Activated B cell treated with CpG ODN at 0.5 μM for 24 hours (primary cell): Measurements from ENCODE around the gene GDI1. TPM values are rescaled to one million over a fixed set of nuclear protein-coding genes. Genes with fewer than 3 reads are reported as not detected.
"Not testable (repeated sequence)": the region's sequence is repeated elsewhere in the genome, so short reads cannot be mapped to it uniquely, and the experiment has no call there.

ENCODE experiments used
- ATAC-seq: fragments of 200-7000 bp; cut with Tn5 transposase; one replicate; pipeline ENCODE4 v1.10.0; 2021; ENCODE audit warnings: low read depth, mild to moderate bottlenecking, moderate library complexity
- CTCF ChIA-PET: fragments of 350-600 bp; sonication (Branson Sonifier 250); formaldehyde crosslinking; loops from one replicate; lab custom pipeline; 2021; ENCODE audit warnings: antibody characterized with exemption; lab: Charles Lee
- POLR2A ChIA-PET: fragments of 350-600 bp; sonication (Branson Sonifier 250); formaldehyde crosslinking; loops from one replicate; lab custom pipeline; 2021; ENCODE audit warnings: antibody characterized with exemption; lab: Charles Lee
- DNase-seq: peaks from one replicate; pipeline ENCODE4 v3.0.0; 2022
- H3K27ac Mint-ChIP-seq: one replicate; pipeline ENCODE4 v1.8.0; 2020; ENCODE audit warnings: mixed read lengths
- H3K27me3 Mint-ChIP-seq: one replicate; pipeline ENCODE4 v1.8.0; 2021; ENCODE audit warnings: mixed read lengths
- H3K36me3 Mint-ChIP-seq: one replicate; pipeline ENCODE4 v1.8.0; 2021; ENCODE audit warnings: low read depth, mixed read lengths
- H3K4me1 Mint-ChIP-seq: one replicate; pipeline ENCODE4 v1.8.0; 2021; ENCODE audit warnings: mixed read lengths
- H3K4me3 Mint-ChIP-seq: one replicate; pipeline ENCODE4 v1.8.0; 2020; ENCODE audit warnings: mild to moderate bottlenecking, mixed read lengths
- H3K9me3 Mint-ChIP-seq: one replicate; pipeline ENCODE4 v1.8.0; 2020; ENCODE audit warnings: mixed read lengths
- intact Hi-C: fragments of 100-400 bp; cut with micrococcal nuclease; formaldehyde crosslinking; loops from one replicate; pipeline ENCODE4 v1.15.1; 2024
- total RNA-seq: library from RNA; stranded (reverse); gene quantifications from 2 replicates; pipeline ENCODE4 v1.2.3, GENCODE V29; 2022
- TF ChIP-seq, protein P1 (sequence below): fragments of 200-600 bp; IDR thresholded peaks from one replicate; pipeline ENCODE4 v1.8.0; 2022; ENCODE audit warnings: antibody characterized with exemption, mild to moderate bottlenecking

Gene GDI1
- total RNA-seq, 1 donor from 2014 or later, result 127 TPM

DNA sequence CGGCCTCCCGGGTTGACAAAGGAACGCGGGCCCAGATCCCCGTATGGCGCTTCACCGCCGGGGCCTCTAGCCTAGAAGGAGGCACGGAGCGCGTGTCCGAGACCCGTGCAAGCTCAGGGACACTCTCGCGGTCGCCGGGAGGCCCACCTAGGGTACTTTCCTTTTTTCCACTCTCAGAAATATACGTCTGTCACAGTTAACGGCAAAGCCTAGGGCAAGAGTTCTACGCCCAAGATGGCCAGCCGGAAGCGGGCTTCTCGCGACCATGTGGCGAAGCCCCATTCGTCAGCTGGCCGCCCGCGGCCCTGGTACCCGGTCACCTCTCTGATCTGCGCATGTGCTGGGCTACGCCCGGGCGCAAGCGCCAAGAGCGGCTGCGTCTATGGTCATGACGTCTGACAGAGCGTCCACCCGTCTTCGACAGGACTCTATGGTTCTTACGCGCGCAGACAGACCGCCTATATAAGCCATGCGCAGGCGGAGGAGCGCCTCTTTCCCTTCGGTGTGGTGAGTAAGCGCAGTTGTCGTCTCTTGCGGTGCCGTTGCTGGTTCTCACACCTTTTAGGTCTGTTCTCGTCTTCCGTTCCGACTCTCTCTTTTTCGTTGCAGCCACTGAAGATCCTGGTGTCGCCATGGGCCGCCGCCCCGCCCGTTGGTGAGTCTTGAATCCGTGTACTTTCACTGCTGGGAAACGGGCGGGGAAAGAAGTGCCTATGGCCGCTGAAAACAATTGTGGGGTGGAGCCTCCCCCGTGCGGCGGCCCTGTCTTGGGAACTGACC lies 38.9 kb upstream of the GDI1 start, which contains the start of gene RPL10:
Gene RPL10, plus strand, starts transcription at position 490 of the 780 bp plus-strand sequence. Its CDS starts 143 bp downstream, at position 633.
- ChIA-PET CTCF (interaction anchor here (1.3 to 1.4 kb wide), 2 partner anchors 11 to 31 kb away, joined by 4 read pairs; partner anchors contain the start of gene DNASE1L1), POLR2A (interaction anchor here (0.6 to 6.2 kb wide), 39 partner anchors 11 to 474 kb away, joined by 3 to 125 read pairs (median 5); partner anchors contain the start of genes ARHGAP4, ATP6AP1, DNASE1L1 and EMD)
- no peaks in the 10 kb centered on the region for H3K27me3 Mint-ChIP-seq
- peak within 1 kb of the TSS; percentile 97 for H3K4me3 Mint-ChIP-seq
- no peaks in the 10 kb centered on the region for H3K9me3 Mint-ChIP-seq
- DNase-seq, result peak; percentile 76
- TF ChIP-seq, protein P1, sequence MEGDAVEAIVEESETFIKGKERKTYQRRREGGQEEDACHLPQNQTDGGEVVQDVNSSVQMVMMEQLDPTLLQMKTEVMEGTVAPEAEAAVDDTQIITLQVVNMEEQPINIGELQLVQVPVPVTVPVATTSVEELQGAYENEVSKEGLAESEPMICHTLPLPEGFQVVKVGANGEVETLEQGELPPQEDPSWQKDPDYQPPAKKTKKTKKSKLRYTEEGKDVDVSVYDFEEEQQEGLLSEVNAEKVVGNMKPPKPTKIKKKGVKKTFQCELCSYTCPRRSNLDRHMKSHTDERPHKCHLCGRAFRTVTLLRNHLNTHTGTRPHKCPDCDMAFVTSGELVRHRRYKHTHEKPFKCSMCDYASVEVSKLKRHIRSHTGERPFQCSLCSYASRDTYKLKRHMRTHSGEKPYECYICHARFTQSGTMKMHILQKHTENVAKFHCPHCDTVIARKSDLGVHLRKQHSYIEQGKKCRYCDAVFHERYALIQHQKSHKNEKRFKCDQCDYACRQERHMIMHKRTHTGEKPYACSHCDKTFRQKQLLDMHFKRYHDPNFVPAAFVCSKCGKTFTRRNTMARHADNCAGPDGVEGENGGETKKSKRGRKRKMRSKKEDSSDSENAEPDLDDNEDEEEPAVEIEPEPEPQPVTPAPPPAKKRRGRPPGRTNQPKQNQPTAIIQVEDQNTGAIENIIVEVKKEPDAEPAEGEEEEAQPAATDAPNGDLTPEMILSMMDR, result no peak
- peak; percentile 75 for ATAC-seq
- peak within 1 kb of the TSS; percentile 99 for H3K27ac Mint-ChIP-seq
- H3K4me1 Mint-ChIP-seq, result peaks cover 26% of the 10 kb centered on the region
- intact Hi-C loops, result loop anchor here (5.0 kb wide), 4 partner anchors 39 to 134 kb away; partner anchors contain the start of genes GDI1, LAGE3 and SLC10A3
- H3K36me3 Mint-ChIP-seq, result peaks cover 39% of the 10 kb centered on the region

DNA sequence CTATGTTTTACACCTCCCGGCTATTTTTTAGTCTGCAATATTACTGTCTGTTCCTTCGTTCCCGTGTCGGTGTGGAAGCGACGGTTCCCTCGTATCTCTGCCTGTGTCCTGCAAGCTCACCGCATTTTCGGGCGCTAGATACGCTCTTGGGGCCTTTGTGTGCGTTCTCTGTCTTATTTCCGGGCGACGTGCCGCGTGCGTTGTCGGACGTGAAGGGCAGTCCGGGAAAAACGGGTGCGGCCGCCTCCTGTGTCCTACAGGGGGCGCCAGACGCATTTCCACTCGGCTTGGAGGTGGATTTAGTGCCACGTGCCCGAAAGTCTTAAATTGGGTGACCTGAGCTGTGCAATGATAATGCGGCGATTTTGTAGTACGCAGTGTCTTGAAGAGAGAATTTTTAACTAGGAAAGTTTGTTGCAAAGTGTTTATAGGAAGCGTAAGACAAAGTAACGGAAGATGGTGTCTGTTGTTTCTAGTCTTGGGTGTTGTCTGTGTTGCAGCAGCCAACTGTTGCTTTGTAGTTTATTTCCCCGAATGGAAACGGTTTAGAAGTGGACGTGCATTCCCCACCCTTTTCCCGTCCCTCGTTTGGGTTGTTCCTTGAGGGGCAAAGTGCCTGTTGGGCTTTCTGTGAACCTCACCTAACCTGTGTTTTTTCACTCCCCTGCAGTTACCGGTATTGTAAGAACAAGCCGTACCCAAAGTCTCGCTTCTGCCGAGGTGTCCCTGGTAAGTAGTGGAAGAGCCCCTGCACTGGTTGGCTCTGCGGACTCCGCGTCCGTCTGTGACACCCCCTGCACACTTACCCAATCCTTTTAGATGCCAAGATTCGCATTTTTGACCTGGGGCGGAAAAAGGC lies 38.1 kb upstream of the GDI1 start:
- peak overlapping the region; percentile 97 for H3K4me3 Mint-ChIP-seq
- H3K4me1 Mint-ChIP-seq, result peaks cover 26% of the 10 kb centered on the region
- intact Hi-C loops, result loop anchor here (5.0 kb wide), 4 partner anchors 38 to 133 kb away; partner anchors contain the start of genes GDI1, LAGE3 and SLC10A3
- TF ChIP-seq, protein P1, result peak; percentile 39
- DNase-seq (peak; percentile 63), ATAC-seq (peak; percentile 33)
- no peaks in the 10 kb centered on the region for H3K9me3 Mint-ChIP-seq
- ChIA-PET CTCF (interaction anchor here (0.8 to 2.3 kb wide), 5 partner anchors 10 to 128 kb away, joined by 3 to 6 read pairs (median 4); partner anchors contain the start of gene DNASE1L1), POLR2A (interaction anchor here (0.8 to 6.2 kb wide), 31 partner anchors 11 to 473 kb away, joined by 3 to 125 read pairs (median 6); partner anchors contain the start of genes ARHGAP4, ATP6AP1, DNASE1L1 and EMD)
- H3K36me3 Mint-ChIP-seq, result peaks cover 44% of the 10 kb centered on the region
- H3K27me3 Mint-ChIP-seq, result no peaks in the 10 kb centered on the region
- H3K27ac Mint-ChIP-seq, result peak overlapping the region; percentile 99

GRCh38 chrX:154399527-154400368 lies 37.2 kb upstream of the GDI1 start:
- peaks cover 26% of the 10 kb centered on the region for H3K4me1 Mint-ChIP-seq
- no peaks in the 10 kb centered on the region for H3K9me3 Mint-ChIP-seq
- intact Hi-C loops, result loop anchor here (5.0 kb wide), 4 partner anchors 38 to 133 kb away; partner anchors contain the start of genes GDI1, LAGE3 and SLC10A3
- TF ChIP-seq, protein P1, result no peak
- H3K27ac Mint-ChIP-seq, result peak overlapping the region; percentile 99
- H3K4me3 Mint-ChIP-seq, result peak overlapping the region; percentile 97
- H3K36me3 Mint-ChIP-seq, result peaks cover 44% of the 10 kb centered on the region
- ChIA-PET POLR2A (interaction anchor here (1.2 to 6.2 kb wide), 13 partner anchors 10 to 142 kb away, joined by 3 to 125 read pairs (median 8); partner anchors contain the start of genes ATP6AP1, DNASE1L1, EMD and PLXNA3), CTCF (interaction anchor here (0.8 to 2.3 kb wide), 3 partner anchors 10 to 127 kb away, joined by 3 to 6 read pairs (median 4); partner anchors contain the start of gene DNASE1L1)
- H3K27me3 Mint-ChIP-seq, result no peaks in the 10 kb centered on the region
- DNase-seq (no peak), ATAC-seq (no peak)

DNA sequence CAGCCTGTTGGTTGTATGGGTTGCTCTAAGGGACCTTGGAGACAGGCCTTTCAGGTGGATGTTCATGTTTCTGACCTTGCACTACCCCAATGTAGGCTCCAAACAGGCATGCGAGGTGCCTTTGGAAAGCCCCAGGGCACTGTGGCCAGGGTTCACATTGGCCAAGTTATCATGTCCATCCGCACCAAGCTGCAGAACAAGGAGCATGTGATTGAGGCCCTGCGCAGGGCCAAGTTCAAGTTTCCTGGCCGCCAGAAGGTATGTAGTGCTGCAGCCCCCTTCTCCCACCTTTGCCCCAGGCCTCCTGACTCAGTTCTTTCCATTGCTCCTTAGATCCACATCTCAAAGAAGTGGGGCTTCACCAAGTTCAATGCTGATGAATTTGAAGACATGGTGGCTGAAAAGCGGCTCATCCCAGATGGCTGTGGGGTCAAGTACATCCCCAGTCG lies 36.6 kb upstream of the GDI1 start:
- Mint-ChIP-seq H3K4me1 (peaks cover 26% of the 10 kb centered on the region), H3K4me3 (peak overlapping the region; percentile 97), H3K36me3 (peaks cover 44% of the 10 kb centered on the region)
- H3K27ac Mint-ChIP-seq, DNase-seq, intact Hi-C loops, H3K9me3 Mint-ChIP-seq, H3K27me3 Mint-ChIP-seq, ATAC-seq: not testable (repeated sequence)
- CTCF ChIA-PET, result interaction anchor here (2.3 kb wide), 1 partner anchor 127 kb away, joined by 6 read pairs; no protein-coding TSS in a partner anchor
- POLR2A ChIA-PET, result interaction anchor here (1.2 to 6.2 kb wide), 5 partner anchors 9 to 58 kb away, joined by 5 to 125 read pairs (median 27); partner anchors contain the start of genes DNASE1L1, EMD, PLXNA3 and TAFAZZIN
